ENCODE measurements around the gene PADI4.

PADI4 gene

DNA sequence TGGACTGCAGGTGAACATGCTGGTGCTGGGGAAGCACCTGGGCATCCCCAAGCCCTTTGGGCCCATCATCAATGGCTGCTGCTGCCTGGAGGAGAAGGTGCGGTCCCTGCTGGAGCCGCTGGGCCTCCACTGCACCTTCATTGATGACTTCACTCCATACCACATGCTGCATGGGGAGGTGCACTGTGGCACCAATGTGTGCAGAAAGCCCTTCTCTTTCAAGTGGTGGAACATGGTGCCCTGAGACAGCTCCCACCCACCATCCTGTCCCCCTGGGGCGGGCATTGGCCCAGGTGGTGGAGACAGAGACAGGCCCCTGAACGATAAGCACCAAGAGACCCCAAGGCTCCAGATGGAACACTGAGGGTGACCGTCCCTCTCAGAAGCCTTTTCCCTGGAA is 25.2 kb upstream of the PADI4 start:
- in situ Hi-C loops (cut with MboI; ENCODE audit: low sequenced_read_pairs): no loop called here

DNA sequence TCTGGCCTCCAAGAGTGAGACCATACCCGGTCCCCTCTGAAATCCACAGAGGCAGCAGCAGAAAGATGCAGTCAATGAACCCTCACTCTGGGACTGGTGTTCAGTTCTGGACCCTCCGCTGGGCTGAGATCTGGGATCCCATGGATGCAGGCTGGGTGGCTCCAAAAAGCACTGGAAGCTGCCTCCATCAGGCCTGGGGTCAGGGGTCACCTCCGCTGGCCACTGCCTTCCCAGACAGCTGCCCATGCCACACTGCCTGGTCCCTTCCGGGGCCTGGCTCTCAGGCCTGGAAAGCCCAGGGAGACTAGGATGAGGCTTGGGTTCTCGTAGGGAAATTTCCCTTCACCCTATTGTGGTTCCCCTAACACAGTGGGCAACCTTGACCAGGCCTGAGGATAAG is 21.4 kb upstream of the PADI4 start:
- in situ Hi-C loops (cut with MboI; ENCODE audit: low sequenced_read_pairs): no loop called here

DNA sequence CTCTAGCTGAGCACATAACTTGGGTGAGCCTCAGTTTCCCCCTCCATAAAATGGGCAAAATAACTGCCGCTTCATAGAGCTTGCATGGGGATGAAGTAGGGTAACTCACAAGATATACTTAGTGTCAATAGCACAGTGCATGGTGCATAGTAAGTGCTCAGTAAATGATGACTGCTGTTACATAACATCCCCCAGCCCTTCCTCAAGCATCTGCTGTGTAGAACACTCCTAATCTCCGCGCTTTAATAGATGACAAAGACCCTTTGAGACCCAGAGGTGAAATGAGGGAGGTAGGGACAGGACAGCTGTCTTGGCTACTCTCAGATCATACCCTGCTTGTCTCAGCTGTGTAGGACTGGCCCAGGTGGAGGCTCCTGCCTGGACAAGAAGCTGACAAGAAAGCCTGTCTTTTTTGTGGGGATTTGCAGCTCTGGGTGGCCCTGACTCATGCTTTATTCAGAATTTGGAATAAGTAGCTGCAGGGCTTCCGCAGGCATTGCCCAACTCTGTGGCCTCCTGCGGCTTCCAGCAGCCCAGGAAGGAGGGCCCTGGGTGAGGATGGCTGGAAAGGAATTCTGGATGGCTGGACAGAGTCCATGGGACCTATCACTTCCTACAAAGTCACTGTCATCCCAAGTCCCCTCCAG is 20.7 kb upstream of the PADI4 start:
- in situ Hi-C loops (cut with MboI; ENCODE audit: low sequenced_read_pairs): no loop called here

DNA sequence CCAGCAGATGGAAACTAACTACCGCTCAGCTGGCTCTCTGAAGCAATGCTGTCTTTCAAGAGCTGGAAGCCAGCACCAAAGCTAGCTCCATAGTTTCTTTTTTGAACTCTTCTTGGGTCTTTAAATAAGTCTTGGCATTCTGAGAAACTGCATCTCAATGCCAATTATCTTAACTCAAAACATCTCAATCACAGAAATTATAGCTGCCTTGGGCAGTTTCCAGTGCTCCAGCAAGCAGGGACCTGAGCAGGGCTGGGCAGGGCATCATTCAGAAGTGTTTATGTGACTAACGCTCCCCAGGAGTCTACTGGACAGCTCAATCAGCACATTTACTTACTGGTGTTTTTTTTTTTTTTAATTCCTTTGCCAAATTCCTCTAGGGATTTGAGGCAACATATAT is 18.3 kb upstream of the PADI4 start:
- in situ Hi-C loops (cut with MboI; ENCODE audit: low sequenced_read_pairs): no loop called here

DNA sequence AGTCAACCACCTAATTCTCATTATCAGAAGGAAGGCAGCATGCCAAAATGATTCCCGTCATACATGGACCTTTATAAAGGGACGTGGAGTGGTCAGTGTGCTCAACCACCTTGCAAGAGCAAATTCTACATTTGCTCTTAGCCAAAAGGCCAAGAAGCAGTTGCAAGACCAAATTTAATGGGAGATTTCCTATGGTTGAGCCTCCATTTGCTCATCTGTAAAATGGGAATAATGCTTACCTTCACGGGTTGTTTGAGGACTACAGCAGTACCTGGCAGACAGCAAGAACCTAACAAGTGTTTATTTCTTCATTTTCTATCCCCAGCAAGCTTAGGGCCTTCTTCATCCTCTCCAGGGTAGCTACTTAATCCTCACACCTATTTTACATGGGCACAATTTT is 17.4 kb upstream of the PADI4 start:
- in situ Hi-C loops (cut with MboI; ENCODE audit: low sequenced_read_pairs): no loop called here

DNA sequence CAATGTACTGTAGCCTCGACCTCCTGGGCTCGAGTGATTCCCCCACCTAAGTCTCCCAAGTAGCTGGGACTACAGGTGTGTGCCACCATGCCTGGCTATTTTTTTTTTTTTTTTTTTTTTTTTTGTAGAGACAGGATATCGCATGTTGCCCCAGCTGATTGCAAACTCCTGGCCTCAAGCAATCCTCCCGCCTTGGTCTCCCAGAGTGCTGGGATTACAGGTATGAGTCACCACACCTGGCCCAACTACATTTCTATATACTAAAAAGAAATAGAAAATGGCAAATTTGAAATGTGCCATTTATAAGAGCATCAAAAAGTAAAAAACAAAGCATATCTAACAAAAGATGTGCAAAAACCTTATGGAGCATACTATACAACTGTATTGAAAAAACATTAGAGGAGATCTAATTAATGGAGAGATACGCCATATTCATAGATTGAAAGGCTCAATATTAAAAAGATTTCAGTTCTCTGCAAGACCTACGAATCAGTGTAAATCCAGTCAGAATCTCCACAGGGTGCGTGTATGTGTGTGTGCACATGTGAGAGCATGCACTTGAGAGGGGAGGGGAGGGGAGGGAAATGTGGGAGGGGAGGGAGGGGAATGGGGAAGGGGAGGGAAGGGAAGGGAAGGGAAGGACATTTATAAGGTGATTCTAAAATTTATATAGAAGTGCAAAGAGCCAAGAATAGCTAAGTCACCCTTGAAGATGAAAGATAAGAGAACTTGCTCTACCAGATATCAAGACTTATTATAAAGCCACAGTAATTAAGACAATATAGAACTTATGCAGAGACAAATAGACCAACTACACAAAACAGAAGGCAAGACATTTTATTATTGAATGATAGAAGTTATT is 15.5 kb upstream of the PADI4 start:
- in situ Hi-C loops (cut with MboI; ENCODE audit: low sequenced_read_pairs): no loop called here

DNA sequence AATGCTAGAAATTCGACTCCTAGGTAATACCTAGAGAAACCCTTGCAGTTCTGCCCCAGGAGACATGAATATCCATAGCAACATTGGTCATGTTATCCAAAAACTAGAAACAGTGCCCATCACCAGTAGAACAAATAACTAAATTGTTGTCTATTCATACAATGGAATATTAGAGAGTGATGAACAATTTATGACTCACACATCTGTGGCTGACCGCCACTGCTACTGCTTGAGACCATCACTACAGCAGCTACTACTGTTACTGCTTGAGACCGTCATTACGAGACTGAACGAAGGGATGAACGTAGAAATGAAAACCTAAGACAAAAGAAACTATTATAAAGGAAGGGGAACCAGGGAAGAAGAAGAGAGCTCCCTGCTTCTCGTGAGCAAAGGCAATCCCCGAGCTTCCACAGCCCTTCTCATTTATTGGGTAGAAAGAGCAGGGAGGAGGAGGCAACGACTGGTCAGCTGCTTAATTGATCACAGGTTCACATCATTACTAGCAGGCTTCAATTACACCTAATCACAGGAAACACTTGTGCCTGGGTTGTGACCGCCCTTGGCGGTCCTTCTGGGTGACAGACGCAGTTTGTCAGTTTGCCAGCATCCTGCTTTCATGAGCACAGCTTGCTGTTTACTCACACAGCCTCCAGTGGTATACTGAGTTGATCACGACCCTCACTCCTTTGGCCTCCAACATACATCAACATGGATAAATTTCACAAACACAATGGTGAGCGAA is 14.1 kb upstream of the PADI4 start:
- in situ Hi-C loops (cut with MboI; ENCODE audit: low sequenced_read_pairs): no loop called here

DNA sequence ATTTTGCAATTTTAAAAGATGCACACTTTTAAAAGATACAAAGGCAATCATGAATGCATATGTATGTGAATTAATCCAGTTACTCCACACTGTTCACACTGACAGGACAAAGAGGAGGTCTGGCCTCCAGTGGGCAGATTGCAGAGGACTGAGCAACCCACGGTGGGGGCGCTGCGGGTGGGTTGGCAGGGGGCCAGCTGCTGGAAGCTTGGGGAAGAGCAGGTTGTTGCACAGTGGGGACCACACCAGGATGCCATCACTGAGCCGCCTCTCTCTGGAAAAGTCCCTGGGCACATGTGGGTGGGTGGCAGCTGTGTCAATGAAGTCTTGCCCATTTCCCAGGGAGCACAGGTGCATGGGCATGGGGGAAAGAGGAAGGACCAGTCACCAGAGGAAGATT is 12.7 kb upstream of the PADI4 start:
- in situ Hi-C loops (cut with MboI; ENCODE audit: low sequenced_read_pairs): no loop called here

DNA sequence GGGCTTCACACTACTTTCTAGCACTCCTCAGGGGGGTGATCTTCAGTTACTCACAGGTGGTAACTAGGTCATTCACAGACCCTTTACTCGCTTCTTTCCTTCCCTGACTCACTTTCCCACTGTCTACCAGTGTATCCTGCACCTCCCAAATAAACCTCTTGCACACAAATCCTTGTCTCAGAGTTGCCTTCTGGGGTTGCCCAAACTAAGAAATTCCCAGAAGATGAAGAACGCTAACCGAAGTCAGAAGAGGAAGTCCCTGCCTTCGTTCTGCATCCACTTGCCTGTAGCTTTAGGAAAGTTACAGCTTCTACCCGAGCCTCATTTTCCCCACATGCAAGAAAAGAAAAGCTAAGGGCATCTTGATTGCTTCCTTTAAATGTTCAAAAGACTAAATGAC is 11.9 kb upstream of the PADI4 start:
- in situ Hi-C loops (cut with MboI; ENCODE audit: low sequenced_read_pairs): no loop called here

DNA sequence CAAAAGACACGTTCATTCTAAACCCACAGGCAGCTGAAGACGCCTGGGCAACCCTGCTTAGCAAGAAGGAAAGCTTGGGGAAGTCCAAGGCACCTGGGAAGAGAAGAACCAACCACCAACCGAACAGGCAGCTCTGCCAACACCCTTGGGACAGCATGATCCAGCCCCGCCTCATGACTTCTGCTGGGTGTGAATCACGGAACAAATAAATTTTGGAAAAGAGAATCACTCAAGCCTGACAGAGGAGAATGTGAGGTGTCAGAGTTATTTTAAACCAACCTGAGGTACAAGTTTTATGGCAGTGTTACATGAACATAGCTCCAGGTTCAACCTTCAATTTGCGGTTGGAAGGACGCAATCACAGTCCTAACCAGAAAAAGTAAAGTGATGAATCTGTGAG is 10.0 kb upstream of the PADI4 start:
- in situ Hi-C loops (cut with MboI; ENCODE audit: low sequenced_read_pairs): no loop called here

DNA sequence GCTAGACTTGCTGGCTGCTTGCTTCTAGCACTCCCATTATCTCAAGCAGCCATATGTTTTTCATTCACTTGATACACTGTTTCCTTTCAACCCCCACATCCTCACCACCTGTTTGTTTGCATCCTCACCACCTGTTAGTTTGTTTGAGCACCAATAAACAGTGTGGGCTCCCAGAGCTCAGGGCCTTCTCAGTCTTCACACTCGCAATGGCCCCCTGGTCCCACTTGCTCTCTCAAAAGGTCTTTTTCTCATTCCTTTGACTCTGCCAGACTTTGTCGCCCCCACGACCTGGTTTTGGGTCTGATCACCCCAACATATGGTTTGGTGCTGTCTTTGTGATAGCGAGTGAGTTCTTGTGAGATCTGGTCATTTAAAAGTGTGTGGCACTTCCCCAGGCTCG is 6.2 kb upstream of the PADI4 start:
- in situ Hi-C loops (cut with MboI; ENCODE audit: low sequenced_read_pairs): no loop called here

DNA sequence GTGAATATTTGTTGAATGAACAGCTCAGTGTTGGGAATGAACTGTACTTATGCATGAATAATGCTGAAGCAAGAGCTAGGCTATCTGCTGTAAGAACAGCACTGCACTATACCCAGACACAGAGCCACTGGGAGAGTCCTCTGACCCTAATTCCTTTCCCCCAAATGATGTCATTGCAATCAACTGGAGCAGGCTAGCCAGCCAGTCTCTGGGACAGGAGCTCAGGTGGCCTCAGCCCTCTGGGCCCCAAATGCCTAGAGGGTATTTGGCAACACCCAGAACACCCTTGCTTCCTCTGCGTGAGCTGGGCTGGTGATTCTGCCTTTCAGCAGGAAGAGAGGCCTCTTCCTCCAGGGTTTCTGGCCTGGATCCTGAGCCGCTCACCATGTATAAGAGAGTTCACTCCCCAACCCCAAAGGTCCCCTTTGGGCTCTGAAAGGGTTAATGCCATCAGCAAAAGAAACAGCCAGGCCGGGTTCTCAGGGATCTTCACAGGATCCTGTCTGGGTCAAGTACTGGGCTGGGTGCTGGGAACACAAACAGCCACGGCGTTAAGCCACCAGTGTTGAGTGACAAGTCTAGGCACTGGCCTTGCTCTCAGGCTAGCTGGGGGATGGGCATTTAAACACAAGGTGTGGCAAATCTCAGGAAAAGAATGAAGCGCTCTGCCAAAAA is 3.7 kb upstream of the PADI4 start:
- in situ Hi-C loops (cut with MboI; ENCODE audit: low sequenced_read_pairs): no loop called here

DNA sequence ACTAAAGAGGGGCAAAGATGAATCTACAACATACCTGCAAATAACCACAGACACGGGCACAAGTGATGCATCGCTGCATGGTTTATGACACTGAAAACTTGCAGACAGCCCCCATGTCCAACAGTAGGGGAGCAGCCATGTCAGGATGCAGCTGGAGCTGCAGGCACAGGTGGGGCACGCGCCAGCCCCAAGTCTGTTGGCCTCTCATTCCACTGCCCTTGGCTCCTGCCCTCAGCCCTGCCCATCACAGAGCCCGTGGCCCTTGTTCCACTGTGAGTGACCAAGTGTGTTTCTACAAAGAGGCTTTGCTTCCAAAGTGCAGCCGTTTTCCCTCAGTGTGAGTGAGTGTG is 3.2 kb upstream of the PADI4 start:
- in situ Hi-C loops (cut with MboI; ENCODE audit: low sequenced_read_pairs): no loop called here

DNA sequence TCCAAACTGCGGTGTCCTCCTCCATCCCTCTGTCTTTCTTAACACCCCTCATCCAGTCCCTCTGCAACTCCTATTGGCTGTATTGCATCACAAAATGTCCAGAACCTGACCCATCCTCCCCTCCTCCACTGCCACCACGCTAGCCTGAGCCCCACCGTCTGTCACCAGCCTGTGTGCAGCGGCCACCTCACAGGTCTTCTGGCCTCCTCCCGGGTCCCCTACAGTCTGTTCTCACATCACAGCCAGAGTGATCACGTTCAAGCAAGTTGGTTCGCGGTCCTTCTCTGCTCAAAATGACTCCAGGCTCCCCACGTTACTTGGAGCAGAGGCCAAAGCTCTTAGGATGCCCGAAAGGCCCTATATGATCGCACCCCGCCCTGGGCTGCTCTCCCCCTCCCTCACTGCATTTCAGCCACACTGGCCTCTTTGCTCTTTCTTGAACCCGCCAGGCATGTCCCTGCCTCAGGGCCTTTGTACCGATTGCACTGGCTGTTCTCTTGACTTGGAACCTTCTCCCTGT is 2.4 kb upstream of the PADI4 start:
- in situ Hi-C loops (cut with MboI; ENCODE audit: low sequenced_read_pairs): no loop called here

DNA sequence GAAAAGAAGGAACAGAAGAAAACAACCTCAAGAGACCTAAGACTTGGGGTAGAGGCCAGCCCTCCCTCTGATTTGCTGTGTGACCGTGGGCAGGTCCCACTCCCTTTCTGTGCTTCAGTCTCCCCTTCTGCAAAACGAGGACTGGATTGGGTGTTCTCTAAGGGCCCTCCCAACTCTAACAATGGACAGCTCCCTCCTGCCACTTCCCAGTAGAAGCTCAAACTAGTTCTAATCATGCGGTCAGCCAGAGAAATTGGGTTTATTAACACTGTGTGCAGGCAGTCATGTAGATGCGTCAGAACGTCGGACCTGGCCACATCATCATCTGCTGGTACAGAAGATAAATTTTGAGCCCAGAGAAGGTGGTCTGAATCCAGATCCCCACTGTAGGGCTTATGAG is 1.6 kb upstream of the PADI4 start:
- in situ Hi-C loops (cut with MboI; ENCODE audit: low sequenced_read_pairs): no loop called here

DNA sequence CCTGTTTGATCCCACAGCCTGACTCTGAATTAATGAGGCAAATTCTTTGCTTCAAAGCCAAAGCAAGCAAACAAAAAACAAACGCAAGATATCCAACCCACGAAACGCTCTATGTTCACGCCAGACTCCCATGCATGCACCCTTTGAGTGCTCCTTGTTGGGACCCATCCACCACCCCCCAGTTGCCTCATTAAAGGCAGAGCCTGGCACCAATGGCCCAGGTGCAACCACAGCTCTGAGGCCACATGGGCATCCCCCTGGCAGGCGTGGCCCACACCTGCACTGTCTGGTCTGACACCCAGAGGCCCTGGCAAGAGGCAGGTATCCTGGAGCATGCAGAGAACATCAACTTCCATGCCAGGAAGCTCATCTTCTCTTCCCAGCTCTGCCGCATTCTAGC is 1.1 kb upstream of the PADI4 start:
- in situ Hi-C loops (cut with MboI; ENCODE audit: low sequenced_read_pairs): no loop called here

DNA sequence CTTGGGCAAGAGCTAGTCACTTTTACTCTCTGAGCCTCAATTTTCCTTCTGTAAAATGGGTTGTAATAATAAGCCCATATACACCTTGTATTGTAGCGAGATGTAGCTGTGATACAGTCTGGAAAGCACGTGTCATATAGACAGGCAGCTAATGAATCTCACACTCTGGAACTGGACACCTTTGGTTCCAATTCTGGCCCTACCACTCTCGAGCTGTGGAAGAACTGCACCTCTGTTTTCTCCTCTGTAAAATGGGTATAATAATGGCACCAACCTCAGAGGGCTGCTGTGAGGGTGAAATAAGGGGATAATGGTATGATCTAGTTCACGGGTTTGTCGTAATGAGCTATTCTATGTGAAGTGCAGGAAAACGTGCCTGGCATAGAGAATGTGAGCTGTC is 668 bp upstream of the PADI4 start:
- in situ Hi-C loops (cut with MboI; ENCODE audit: low sequenced_read_pairs): no loop called here

DNA sequence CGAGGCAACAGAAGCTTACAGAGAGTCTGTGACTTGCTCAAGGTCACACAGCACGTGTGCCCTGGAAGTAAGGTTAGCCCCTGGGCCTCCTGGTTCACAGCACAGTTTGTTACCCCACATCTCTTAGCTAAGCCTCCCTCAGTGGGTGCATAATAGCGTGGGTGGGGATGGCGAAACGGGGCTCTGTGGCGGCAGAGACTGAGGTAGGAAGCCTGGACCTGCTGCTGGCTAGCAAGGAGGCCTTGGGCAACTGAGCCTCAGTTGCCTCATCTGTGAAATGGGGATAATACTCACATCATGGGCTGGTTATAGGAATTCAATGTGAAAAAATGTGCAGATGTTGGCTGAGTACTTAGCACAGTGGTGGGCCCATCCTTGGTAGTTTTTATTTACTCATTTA is 596 bp downstream of the PADI4 start:
- in situ Hi-C loops (cut with MboI; ENCODE audit: low sequenced_read_pairs): no loop called here

DNA sequence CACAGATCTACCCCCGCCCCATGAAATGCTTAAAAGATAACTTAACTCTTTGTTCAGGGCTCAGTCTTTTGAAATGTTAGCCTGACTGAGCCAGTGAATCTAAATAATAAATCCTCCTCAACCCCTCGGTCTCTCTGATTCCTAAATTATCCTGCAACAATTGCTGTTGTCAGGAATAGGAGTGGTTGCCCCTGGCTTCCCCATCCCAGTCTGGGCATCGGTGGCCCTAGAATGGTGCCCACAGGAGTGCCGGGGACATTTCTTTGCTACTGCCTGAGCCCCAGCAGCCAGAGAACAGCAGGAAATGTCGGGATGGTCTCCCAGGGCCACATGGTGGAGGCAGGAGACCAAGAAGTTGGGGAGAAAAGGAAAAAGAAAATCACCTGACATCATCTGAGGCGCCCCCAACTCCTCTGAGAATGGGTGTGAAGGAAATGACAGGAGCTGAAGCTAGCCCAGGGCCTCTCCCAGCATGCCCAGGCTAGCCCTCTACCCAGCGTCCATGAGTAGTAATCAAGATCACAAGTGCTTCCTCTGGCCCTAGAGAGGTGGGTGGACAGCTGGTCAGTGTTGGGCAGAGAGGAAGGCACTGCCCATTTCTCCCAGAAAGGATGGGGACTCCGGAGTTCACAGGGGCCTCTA is 1.6 kb downstream of the PADI4 start:
- in situ Hi-C loops (cut with MboI; ENCODE audit: low sequenced_read_pairs): no loop called here

DNA sequence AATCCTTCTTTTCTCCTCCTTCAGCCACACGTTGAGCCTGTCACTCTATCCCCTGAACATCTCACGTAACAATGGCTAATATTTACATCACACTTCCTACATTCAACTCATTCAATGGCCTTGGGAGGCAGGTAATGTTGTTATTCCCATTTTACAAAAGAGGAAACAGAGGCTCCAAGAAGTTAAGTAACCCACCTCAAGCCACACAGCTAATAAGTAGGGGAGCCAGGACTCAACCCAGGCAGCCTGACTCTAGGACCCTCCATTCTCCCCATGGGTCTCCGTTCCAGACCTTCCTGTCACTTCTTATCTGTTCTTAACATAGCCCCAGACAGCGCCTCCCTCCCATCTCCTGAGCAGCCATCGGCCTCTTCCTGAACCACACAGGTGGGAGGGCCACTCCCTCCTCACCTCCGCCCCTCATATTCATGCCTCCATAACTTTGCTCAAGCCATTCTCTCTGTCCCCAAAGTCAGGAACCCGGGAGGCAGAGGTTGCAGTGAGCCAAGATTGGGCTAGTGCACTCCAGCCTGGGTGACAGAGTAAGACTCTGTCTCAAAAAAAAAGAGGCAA is 2.2 kb downstream of the PADI4 start:
- in situ Hi-C loops (cut with MboI; ENCODE audit: low sequenced_read_pairs): no loop called here

Data from HL-60/S4 treated with phorbol 12-myristate 13-acetate at 8.2 ng/mL for 4 days and 3 days (cell line).